Astrocyte (in vitro differentiated cells and primary cell): Measurements from ENCODE around the gene TDRD15. TPM values are rescaled to one million over a fixed set of nuclear protein-coding genes. Genes with fewer than 3 reads are reported as not detected.

Experiments used
- DNase-seq: peaks from one replicate; pipeline ENCODE4 v3.0.0-alpha.2; 2010; ENCODE audit warnings: low read depth
- FAIRE-seq: peaks from 2 replicates; lab custom pipeline; 2011; peaks lifted over from hg19 to GRCh38; lab: Jason Lieb, UNC
- H2AFZ ChIP-seq: 2 replicates; pipeline ENCODE4 v1.6.0; 2012; ENCODE audit warnings: low read depth, low read length, inconsistent platforms
- H3K27ac ChIP-seq: 2 replicates; pipeline ENCODE4 v1.5.1; 2011; ENCODE audit warnings: low read depth, low read length, inconsistent platforms
- H3K27me3 ChIP-seq: 2 replicates; pipeline ENCODE4 v1.6.0; 2011; ENCODE audit warnings: low read length, inconsistent platforms; ENCODE audit not compliant: insufficient read depth
- H3K36me3 ChIP-seq: 2 replicates; pipeline ENCODE4 v1.5.1; 2011; ENCODE audit warnings: low read length, inconsistent platforms; ENCODE audit not compliant: insufficient read depth
- H3K4me1 ChIP-seq: 2 replicates; pipeline ENCODE4 v1.5.1; 2011; ENCODE audit warnings: low read length, inconsistent platforms; ENCODE audit not compliant: insufficient read depth
- H3K4me2 ChIP-seq: 2 replicates; pipeline ENCODE4 v1.6.0; 2012; ENCODE audit warnings: low read length, inconsistent platforms
- H3K4me3 ChIP-seq: 2 replicates; pipeline ENCODE4 v1.5.1; 2011; ENCODE audit warnings: low read depth, mild to moderate bottlenecking, low read length, inconsistent platforms; ENCODE audit not compliant: insufficient read depth
- H3K79me2 ChIP-seq: 2 replicates; pipeline ENCODE4 v1.6.0; 2012; ENCODE audit warnings: mild to moderate bottlenecking, low read length, inconsistent platforms; ENCODE audit not compliant: insufficient read depth
- H3K9ac ChIP-seq: 2 replicates; pipeline ENCODE4 v1.6.0; 2012; ENCODE audit warnings: mild to moderate bottlenecking, low read length, inconsistent platforms
- H3K9me3 ChIP-seq: 2 replicates; pipeline ENCODE4 v1.5.1; 2012; ENCODE audit warnings: low read depth, mild to moderate bottlenecking, low read length, inconsistent platforms; ENCODE audit not compliant: insufficient read depth
- H4K20me1 ChIP-seq: 2 replicates; pipeline ENCODE4 v1.6.0; 2012; ENCODE audit warnings: low read length, inconsistent platforms; ENCODE audit not compliant: insufficient read depth
- H3K27ac Mint-ChIP-seq: one replicate; pipeline ENCODE4 v1.8.0; 2021; ENCODE audit warnings: mild to moderate bottlenecking, mixed read lengths; ENCODE audit not compliant: unreplicated experiment
- H3K27me3 Mint-ChIP-seq: one replicate; pipeline ENCODE4 v1.8.0; 2021; ENCODE audit warnings: low read depth, mixed read lengths; ENCODE audit not compliant: unreplicated experiment
- H3K36me3 Mint-ChIP-seq: one replicate; pipeline ENCODE4 v1.8.0; 2021; ENCODE audit warnings: low read depth, mixed read lengths; ENCODE audit not compliant: unreplicated experiment
- H3K4me1 Mint-ChIP-seq: one replicate; pipeline ENCODE4 v1.8.0; 2021; ENCODE audit warnings: low read depth, mixed read lengths; ENCODE audit not compliant: unreplicated experiment
- H3K4me3 Mint-ChIP-seq: one replicate; pipeline ENCODE4 v1.8.0; 2021; ENCODE audit warnings: mild to moderate bottlenecking, moderate library complexity, mixed read lengths; ENCODE audit not compliant: unreplicated experiment
- H3K9me3 Mint-ChIP-seq: one replicate; pipeline ENCODE4 v1.8.0; 2021; ENCODE audit warnings: mild to moderate bottlenecking, mixed read lengths; ENCODE audit not compliant: unreplicated experiment
- EZH2 ChIP-seq: IDR thresholded peaks from 2 replicates; pipeline ENCODE4 v1.6.1; 2012; ENCODE audit warnings: mild to moderate bottlenecking, low read length, inconsistent platforms; ENCODE audit not compliant: insufficient read depth
- total RNA-seq: library from RNA; stranded (reverse); gene quantifications from 2 replicates; pipeline ENCODE4 v1.2.1, GENCODE V29; 2021
- TF ChIP-seq, protein P1 (sequence below): IDR thresholded peaks from 2 replicates; pipeline ENCODE4 v1.5.1; 2011; ENCODE audit warnings: low read depth, mild to moderate bottlenecking, inconsistent platforms, low read length, moderate library complexity; ENCODE audit not compliant: insufficient read depth

The TDRD15 gene
- total RNA-seq, 1 donor from 2014 or later = not detected

DNA sequence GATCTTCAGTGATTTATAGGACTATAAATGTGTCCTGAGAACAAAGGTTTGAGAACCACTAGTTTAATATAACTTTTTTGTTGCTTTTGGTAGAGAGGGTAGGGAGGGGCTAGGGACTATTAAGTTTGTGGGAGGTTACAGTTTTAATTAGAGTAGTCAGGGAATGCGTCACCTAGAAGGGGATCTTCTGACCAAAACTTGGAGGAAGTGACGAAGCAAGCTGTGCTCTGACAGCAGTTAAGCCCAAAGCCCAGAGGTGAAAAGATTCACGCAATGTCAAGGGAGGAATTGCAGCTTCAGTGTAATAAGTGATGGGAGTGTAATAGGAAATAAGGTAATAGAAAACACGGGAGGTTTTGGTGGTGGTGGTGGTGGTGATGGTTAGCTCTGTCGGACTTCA lies 8.1 kb downstream of the TDRD15 start:
- no peak overlapping the region for H3K27ac ChIP-seq
- no peak overlapping the region for H3K4me3 Mint-ChIP-seq
- FAIRE-seq = no peak

DNA sequence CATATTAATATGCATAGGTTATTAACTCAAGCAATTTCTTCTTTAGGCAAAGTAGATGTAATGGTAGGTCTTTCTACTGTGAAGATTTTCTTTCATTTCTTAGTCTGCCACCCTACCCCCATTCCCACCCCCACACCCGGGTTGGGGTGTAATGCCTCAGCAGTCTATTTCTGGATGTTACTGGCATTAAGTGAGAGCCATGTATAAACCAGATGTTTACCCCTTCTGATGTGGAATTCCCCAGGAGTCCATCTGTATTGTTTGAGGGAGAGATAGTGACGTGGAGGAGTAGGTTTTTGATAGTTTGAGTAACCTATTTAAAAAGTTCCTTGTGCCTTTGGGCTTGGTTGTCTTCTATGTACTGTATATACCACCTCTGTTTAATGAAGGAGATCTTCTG lies 11.8 kb downstream of the TDRD15 start:
- H2AFZ ChIP-seq = no peak overlapping the region
- no peaks in the 10 kb centered on the region for H4K20me1 ChIP-seq
- no peak for FAIRE-seq
- TF ChIP-seq, protein P1, sequence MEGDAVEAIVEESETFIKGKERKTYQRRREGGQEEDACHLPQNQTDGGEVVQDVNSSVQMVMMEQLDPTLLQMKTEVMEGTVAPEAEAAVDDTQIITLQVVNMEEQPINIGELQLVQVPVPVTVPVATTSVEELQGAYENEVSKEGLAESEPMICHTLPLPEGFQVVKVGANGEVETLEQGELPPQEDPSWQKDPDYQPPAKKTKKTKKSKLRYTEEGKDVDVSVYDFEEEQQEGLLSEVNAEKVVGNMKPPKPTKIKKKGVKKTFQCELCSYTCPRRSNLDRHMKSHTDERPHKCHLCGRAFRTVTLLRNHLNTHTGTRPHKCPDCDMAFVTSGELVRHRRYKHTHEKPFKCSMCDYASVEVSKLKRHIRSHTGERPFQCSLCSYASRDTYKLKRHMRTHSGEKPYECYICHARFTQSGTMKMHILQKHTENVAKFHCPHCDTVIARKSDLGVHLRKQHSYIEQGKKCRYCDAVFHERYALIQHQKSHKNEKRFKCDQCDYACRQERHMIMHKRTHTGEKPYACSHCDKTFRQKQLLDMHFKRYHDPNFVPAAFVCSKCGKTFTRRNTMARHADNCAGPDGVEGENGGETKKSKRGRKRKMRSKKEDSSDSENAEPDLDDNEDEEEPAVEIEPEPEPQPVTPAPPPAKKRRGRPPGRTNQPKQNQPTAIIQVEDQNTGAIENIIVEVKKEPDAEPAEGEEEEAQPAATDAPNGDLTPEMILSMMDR = no peak
- TF ChIP-seq EZH2 = no peak
- no peaks in the 10 kb centered on the region for H3K27me3 Mint-ChIP-seq
- no peak overlapping the region for H3K27ac ChIP-seq
- no peak for DNase-seq
- no peaks in the 10 kb centered on the region for H3K36me3 Mint-ChIP-seq
- H3K27me3 ChIP-seq = no peaks in the 10 kb centered on the region
- no peaks in the 10 kb centered on the region for H3K36me3 ChIP-seq
- H3K9me3 ChIP-seq = no peaks in the 10 kb centered on the region
- H3K4me1 Mint-ChIP-seq = no peaks in the 10 kb centered on the region
- H3K4me3 Mint-ChIP-seq = no peak overlapping the region
- no peaks in the 10 kb centered on the region for H3K9me3 Mint-ChIP-seq
- no peak overlapping the region for H3K4me2 ChIP-seq
- no peak overlapping the region for H3K4me3 ChIP-seq
- H3K4me1 ChIP-seq = no peaks in the 10 kb centered on the region
- H3K9ac ChIP-seq = no peak overlapping the region
- no peaks in the 10 kb centered on the region for H3K79me2 ChIP-seq
- H3K27ac Mint-ChIP-seq = no peak overlapping the region

More for the DNA sequence above, 8.1 kb downstream of the TDRD15 start:
- Histone ChIP-seq H3K4me1 (no peaks in the 10 kb centered on the region), H3K27me3 (no peaks in the 10 kb centered on the region), H3K36me3 (no peaks in the 10 kb centered on the region), H2AFZ (no peak overlapping the region), H3K4me2 (no peak overlapping the region), H3K9ac (no peak overlapping the region), H4K20me1 (no peaks in the 10 kb centered on the region), H3K9me3 (no peaks in the 10 kb centered on the region), H3K79me2 (no peaks in the 10 kb centered on the region), H3K4me3 (no peak overlapping the region)
- no peak for DNase-seq
- Mint-ChIP-seq H3K9me3 (no peaks in the 10 kb centered on the region), H3K27me3 (no peaks in the 10 kb centered on the region), H3K4me1 (no peaks in the 10 kb centered on the region), H3K27ac (no peak overlapping the region), H3K36me3 (no peaks in the 10 kb centered on the region)
- no peak for TF ChIP-seq EZH2
- TF ChIP-seq, protein P1 = no peak

DNA sequence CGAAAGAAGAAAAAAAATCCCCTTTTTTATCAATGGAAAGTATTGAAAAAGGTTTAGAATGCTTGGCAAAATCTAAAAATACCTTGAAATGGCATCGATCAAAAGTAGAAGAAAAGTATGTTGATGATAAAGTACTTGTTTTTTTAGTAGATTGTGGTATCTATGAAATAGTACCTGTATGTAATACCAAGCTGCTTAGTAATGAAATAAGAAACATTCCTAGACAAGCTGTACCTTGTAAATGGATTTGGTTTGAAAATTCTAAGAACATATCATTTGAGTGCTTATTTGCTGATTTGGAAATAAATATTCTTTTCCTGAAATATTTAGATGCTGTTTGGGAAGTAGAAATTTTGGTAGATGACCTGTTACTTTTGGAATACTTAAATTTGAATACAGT lies 18.4 kb downstream of the TDRD15 start:
- Mint-ChIP-seq H3K36me3 (no peaks in the 10 kb centered on the region), H3K27me3 (no peaks in the 10 kb centered on the region), H3K9me3 (no peaks in the 10 kb centered on the region), H3K27ac (no peak overlapping the region), H3K4me3 (no peak overlapping the region), H3K4me1 (no peaks in the 10 kb centered on the region)
- no peak overlapping the region for H3K4me2 ChIP-seq
- H3K4me3 ChIP-seq = no peak overlapping the region
- H3K27ac ChIP-seq = no peak overlapping the region
- H4K20me1 ChIP-seq = no peaks in the 10 kb centered on the region
- no peaks in the 10 kb centered on the region for H3K79me2 ChIP-seq
- H3K36me3 ChIP-seq = no peaks in the 10 kb centered on the region
- TF ChIP-seq, protein P1 = no peak
- TF ChIP-seq EZH2 = no peak
- no peaks in the 10 kb centered on the region for H3K4me1 ChIP-seq
- no peaks in the 10 kb centered on the region for H3K27me3 ChIP-seq
- H3K9me3 ChIP-seq = no peaks in the 10 kb centered on the region
- no peak for DNase-seq
- no peak overlapping the region for H3K9ac ChIP-seq
- H2AFZ ChIP-seq = no peak overlapping the region
- no peak for FAIRE-seq
